BLaER1 treated with 17β-estradiol and CSF1 and Interleukin-3, amounts not matched to agents 10 nM and 100 nM (cell line): ENCODE measurements around the gene SMIM31.
A peak's percentile ranks its signal among the peaks of the same experiment; 100 is the strongest.

Experiments
- H3K27ac ChIP-seq, 11 experiments: shearing (Covaris generic); formaldehyde crosslinking; 2 replicates each; pipeline ENCODE4 v1.8.1; 2022
- H3K27me3 ChIP-seq, 11 experiments: shearing (Covaris generic); formaldehyde crosslinking; 2 replicates each; pipeline ENCODE4 v1.8.1; 2022
- H3K36me3 ChIP-seq, 11 experiments: shearing (Covaris generic); formaldehyde crosslinking; 2 replicates each; pipeline ENCODE4 v1.8.1; 2022
- H3K4me1 ChIP-seq, 10 experiments: shearing (Covaris generic); formaldehyde crosslinking; 2 replicates each; pipeline ENCODE4 v1.8.1; 2022
- H3K4me2 ChIP-seq, 11 experiments: shearing (Covaris generic); formaldehyde crosslinking; 2 replicates each; pipeline ENCODE4 v1.8.1; 2022
- H3K4me3 ChIP-seq, 10 experiments: shearing (Covaris generic); formaldehyde crosslinking; 2 replicates each; pipeline ENCODE4 v1.8.1; 2022
- H3K9ac ChIP-seq, 11 experiments: shearing (Covaris generic); formaldehyde crosslinking; 2 replicates each; pipeline ENCODE4 v1.8.1; 2022
- H3K9me3 ChIP-seq, 11 experiments: shearing (Covaris generic); formaldehyde crosslinking; replicated peaks in 1 of 11; 2 replicates each; pipeline ENCODE4 v1.8.1; 2022
- H4K20me1 ChIP-seq, 11 experiments: shearing (Covaris generic); formaldehyde crosslinking; 2 replicates each; pipeline ENCODE4 v1.8.1; 2022
- Cebpa-rat ChIP-seq, 11 experiments: shearing (Covaris generic); IDR thresholded peaks; 2 replicates each; pipeline ENCODE4 v1.8.1; 2022

Gene SMIM31

DNA sequence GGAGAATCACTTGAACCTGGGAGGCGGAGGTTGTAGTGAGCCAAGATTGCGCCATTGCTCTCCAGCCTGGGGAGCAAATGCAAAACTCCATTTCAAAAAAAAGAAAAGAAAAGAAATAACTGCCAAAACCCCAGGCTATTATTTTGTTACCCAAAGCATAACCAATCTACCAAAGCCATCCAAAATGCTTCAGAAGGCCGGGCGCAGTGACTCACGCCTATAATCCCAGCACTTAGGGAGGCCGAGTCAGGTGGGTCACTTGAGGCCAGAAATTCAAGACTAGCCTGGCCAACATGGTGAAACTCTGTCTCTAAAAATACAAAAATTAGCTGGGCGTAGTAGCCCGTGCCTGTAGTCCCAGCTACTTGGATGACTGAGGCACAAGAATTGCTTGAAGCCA is 49.8 kb downstream of the SMIM31 start:
- Histone ChIP-seq H3K4me3 (no peak overlapping the region), H3K4me1 (no peaks in the 10 kb centered on the region), H3K4me2 (no peak overlapping the region), H3K9me3 (no peaks in the 10 kb centered on the region), H3K9ac (no peak overlapping the region), H3K36me3 (no peaks in the 10 kb centered on the region), H3K27ac (no peak overlapping the region), H3K27me3 (no peaks in the 10 kb centered on the region), H4K20me1 (no peaks in the 10 kb centered on the region)
- TF ChIP-seq Cebpa-rat (IDR thresholded peaks at IDR 0.05): no peak

DNA sequence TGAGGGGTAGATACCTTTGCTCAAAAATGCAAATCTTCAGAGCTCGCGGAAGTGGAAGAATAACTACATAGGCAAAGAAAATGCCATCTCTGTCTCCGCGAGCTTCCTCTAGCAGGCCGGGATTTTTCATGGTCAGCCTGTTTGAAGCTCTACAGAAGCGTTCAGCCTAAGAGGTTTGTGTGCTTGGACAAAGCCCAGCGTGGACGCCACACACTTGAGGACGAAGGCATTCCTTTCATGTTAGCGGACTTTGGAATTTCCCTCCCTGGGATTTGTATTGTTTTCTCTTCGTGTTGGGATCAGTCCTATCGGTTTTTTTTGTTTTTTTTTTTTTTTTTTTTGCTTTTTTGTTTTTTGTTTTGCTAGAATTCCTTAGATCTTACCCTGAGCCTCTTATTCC is 53.7 kb downstream of the SMIM31 start:
- no peaks in the 10 kb centered on the region for H3K9me3 ChIP-seq
- no peak overlapping the region for H3K4me2 ChIP-seq
- no peaks in the 10 kb centered on the region for H3K27me3 ChIP-seq
- no peak for TF ChIP-seq Cebpa-rat (IDR thresholded peaks at IDR 0.05)
- no peaks in the 10 kb centered on the region for H3K36me3 ChIP-seq
- H3K4me3 ChIP-seq: no peak overlapping the region
- no peak overlapping the region for H3K27ac ChIP-seq
- no peaks in the 10 kb centered on the region for H4K20me1 ChIP-seq
- no peaks in the 10 kb centered on the region for H3K4me1 ChIP-seq
- no peak overlapping the region for H3K9ac ChIP-seq

DNA sequence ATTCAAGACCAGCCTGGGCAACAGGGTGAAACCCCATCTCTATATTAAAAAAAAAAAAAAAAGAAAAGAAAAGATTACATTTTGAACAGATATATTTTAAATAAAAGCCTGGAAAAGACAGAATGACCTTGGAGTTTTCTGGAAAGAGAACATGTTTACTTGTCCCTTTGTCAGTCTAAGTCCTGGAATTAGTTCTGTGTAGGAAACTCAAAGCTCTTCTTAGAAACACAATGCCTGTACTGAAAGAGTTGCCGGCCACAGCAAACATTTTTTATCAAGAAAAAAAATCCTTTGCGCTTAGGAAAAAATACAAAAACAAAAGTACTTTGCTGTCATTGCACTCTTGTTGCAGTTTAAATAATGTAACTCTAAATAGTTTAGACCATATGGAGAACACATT is 59.6 kb downstream of the SMIM31 start:
- Histone ChIP-seq H3K27me3 (no peaks in the 10 kb centered on the region), H3K36me3 (no peaks in the 10 kb centered on the region), H3K9ac (no peak overlapping the region), H3K9me3 (no peaks in the 10 kb centered on the region), H3K4me2 (no peak overlapping the region), H3K4me3 (no peak overlapping the region), H3K4me1 (no peaks in the 10 kb centered on the region), H4K20me1 (no peaks in the 10 kb centered on the region), H3K27ac (no peak overlapping the region)
- no peak for TF ChIP-seq Cebpa-rat (IDR thresholded peaks at IDR 0.05)

DNA sequence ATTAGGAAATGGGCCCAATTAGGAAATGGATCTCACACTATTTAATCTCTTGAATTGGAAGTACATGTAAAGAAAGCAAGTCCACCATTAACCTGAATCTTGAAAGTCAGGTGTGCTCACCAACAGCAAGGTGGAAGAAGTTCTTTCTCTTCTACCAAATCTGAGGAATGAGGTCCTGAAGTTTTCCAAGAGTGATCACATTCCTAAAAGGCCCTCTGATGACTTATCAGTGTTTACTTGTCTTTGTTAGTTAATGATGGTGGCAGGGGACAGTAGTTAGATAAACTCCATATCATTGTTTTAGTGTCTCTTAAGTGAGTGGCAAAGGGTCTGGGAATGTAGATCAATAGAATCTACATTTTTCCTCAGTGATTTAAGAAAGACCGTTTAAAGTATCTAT is 61.8 kb downstream of the SMIM31 start:
- Histone ChIP-seq H3K4me2 (no peak overlapping the region), H3K4me3 (no peak overlapping the region), H3K9ac (no peak overlapping the region), H3K4me1 (no peaks in the 10 kb centered on the region), H3K36me3 (no peaks in the 10 kb centered on the region), H3K27me3 (no peaks in the 10 kb centered on the region), H4K20me1 (no peaks in the 10 kb centered on the region), H3K9me3 (no peaks in the 10 kb centered on the region), H3K27ac (no peak overlapping the region)
- no peak for TF ChIP-seq Cebpa-rat (IDR thresholded peaks at IDR 0.05)

DNA sequence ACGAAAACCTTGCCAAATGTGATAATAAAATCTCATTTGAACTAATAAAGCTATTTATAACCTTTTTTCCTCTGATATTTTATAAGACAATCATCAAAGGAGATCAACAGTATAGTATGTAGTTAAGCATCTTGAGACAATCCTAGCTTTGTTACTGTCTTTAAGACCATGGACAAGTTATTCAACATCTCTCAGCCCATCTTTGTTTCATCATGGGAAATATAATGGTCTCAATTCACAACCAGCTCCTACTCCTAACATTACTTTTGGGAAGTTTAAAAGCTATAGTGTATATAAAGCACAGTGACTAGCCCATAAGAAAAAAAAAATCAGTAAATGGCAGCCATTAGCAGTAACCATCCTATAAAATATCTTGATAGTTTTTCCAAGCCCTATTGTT is 65.4 kb downstream of the SMIM31 start:
- Histone ChIP-seq H3K4me1 (no peaks in the 10 kb centered on the region), H3K27me3 (no peaks in the 10 kb centered on the region), H4K20me1 (no peaks in the 10 kb centered on the region), H3K36me3 (no peaks in the 10 kb centered on the region), H3K9me3 (no peaks in the 10 kb centered on the region), H3K4me3 (no peak overlapping the region), H3K4me2 (no peak overlapping the region), H3K27ac (no peak overlapping the region), H3K9ac (no peak overlapping the region)
- TF ChIP-seq Cebpa-rat (IDR thresholded peaks at IDR 0.05): no peak

GRCh38 chr4:164821711-164822110 is 67.8 kb downstream of the SMIM31 start:
- H3K4me3 ChIP-seq: no peak overlapping the region
- no peak overlapping the region for H3K27ac ChIP-seq
- H3K9me3 ChIP-seq: no peaks in the 10 kb centered on the region
- TF ChIP-seq Cebpa-rat (IDR thresholded peaks at IDR 0.05): no peak
- H3K4me1 ChIP-seq: no peaks in the 10 kb centered on the region
- H3K9ac ChIP-seq: no peak overlapping the region
- no peaks in the 10 kb centered on the region for H3K36me3 ChIP-seq
- H3K27me3 ChIP-seq: no peaks in the 10 kb centered on the region
- no peak overlapping the region for H3K4me2 ChIP-seq
- H4K20me1 ChIP-seq: no peaks in the 10 kb centered on the region

- TF ChIP-seq Cebpa-rat (IDR thresholded peaks at IDR 0.05): no peak
- Histone ChIP-seq H3K9me3 (no peaks in the 10 kb centered on the region), H3K27me3 (no peaks in the 10 kb centered on the region), H3K36me3 (no peaks in the 10 kb centered on the region), H3K4me2 (no peak overlapping the region), H4K20me1 (no peaks in the 10 kb centered on the region), H3K4me1 (no peaks in the 10 kb centered on the region), H3K4me3 (no peak overlapping the region), H3K27ac (no peak overlapping the region), H3K9ac (no peak overlapping the region)
These were observed 70.7 kb downstream of the SMIM31 start for GRCh38 chr4:164824581-164824980.

DNA sequence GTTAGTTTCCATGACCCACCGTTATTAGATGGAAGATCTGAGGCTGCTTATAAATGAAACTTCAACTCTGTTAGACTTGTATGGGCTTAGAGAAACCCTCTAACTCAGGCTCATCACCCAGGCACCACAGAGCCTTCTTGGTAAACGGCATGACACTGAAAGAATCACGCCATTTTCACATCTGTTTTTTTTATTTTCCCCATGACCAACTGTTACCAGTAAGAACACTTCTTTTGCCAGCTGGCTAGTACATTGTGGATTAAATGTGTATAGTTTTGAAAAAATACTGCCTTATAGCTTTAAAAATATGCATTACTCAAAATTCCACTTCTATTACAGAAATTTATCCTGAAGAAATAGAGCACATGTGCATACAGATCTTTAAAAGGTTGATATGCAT is 75.0 kb downstream of the SMIM31 start:
- no peaks in the 10 kb centered on the region for H3K27me3 ChIP-seq
- no peaks in the 10 kb centered on the region for H4K20me1 ChIP-seq
- H3K4me2 ChIP-seq: no peak overlapping the region
- H3K9ac ChIP-seq: no peak overlapping the region
- H3K36me3 ChIP-seq: no peaks in the 10 kb centered on the region
- TF ChIP-seq Cebpa-rat (IDR thresholded peaks at IDR 0.05): no peak
- no peaks in the 10 kb centered on the region for H3K4me1 ChIP-seq
- no peak overlapping the region for H3K4me3 ChIP-seq
- H3K27ac ChIP-seq: no peak overlapping the region
- no peaks in the 10 kb centered on the region for H3K9me3 ChIP-seq

DNA sequence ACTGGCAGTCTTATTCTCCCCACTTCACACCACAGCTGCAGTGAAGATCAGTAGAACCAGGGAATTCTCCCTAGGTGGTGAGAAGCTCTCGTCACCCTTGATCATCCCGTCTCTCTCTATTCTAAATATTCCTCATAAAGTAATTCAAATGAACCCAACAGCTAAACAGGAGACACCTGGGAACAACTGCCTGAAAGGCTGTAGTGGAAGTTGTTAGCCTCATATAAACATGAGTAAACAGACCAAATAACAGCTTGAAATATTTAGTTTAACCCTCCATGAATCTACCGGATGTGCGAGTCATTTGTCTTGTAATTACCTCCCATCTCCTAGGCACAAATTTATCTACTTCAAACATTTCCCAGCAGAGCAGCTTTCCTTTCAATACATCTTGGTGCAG is 92.6 kb downstream of the SMIM31 start:
- Histone ChIP-seq H3K27ac (no peak overlapping the region), H3K4me2 (peak overlapping the region in 2 of 11 experiments; percentile 19 to 29; a peak in 2 of 22 replicates), H3K9ac (no peak overlapping the region), H3K9me3 (no peaks in the 10 kb centered on the region), H4K20me1 (no peaks in the 10 kb centered on the region), H3K36me3 (no peaks in the 10 kb centered on the region), H3K4me3 (no peak overlapping the region), H3K4me1 (peaks cover 0 to 5% (median 0%) of the 10 kb centered on the region in 10 experiments; a peak in 1 of 20 replicates), H3K27me3 (no peaks in the 10 kb centered on the region)
- no peak for TF ChIP-seq Cebpa-rat (IDR thresholded peaks at IDR 0.05)

DNA sequence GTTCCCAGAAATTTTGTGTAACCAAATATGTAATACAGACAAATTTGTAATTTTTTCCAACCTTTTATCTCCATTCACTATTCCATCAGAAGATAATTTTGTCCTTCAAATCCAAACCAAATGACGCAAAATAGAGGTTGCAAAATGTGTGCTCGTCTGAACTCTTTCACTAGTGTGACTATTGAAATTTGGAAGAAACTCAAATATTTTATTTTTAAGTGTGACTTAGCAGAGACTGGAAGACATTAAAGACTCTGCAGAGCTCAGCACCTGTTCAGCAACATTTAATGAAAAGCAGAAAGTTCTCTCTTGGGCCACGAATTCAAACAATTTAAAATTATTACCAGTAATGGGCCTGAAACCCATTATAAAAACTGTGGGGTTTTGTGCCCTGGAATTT is 93.1 kb downstream of the SMIM31 start:
- Histone ChIP-seq H3K4me2 (no peak overlapping the region; a peak in 2 of 22 replicates), H3K9ac (no peak overlapping the region), H3K4me1 (peaks cover 0 to 5% (median 0%) of the 10 kb centered on the region in 10 experiments; a peak in 1 of 20 replicates), H3K27ac (no peak overlapping the region), H3K4me3 (no peak overlapping the region), H3K36me3 (no peaks in the 10 kb centered on the region), H4K20me1 (no peaks in the 10 kb centered on the region), H3K9me3 (no peaks in the 10 kb centered on the region), H3K27me3 (no peaks in the 10 kb centered on the region)
- TF ChIP-seq Cebpa-rat (IDR thresholded peaks at IDR 0.05): no peak
